ENCODE measurements around the gene TPRX1.
"Not testable (repeated sequence)": the region's sequence is repeated elsewhere in the genome, so short reads cannot be mapped to it uniquely, and the experiment has no call there.

The TPRX1 gene

DNA sequence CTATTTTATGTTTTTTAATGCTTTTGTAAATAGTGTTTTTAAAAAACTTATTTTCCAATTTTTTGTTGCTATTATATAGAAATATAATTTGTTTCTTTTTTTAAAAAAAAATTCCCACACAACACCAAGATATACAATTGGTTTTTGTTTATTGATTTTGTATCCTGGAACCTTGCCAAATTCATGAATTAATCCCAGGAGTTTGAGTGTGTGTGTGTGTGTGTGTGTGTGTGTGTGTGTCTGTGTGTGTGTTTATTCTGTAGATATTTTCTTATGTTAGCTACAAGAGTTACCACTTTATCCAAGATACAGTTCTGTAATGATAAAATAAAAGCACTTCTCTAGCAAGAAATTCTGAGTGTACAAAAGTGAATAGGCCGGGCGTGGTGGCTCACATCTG, 7.6 kb downstream of the TPRX1 start:
- Histone ChIP-seq H3K9me3 (no peaks in the 10 kb centered on the region), H3K36me3 (no peaks in the 10 kb centered on the region), H3K27me3 (no peaks in the 10 kb centered on the region; the same call in 1 of the 2 replicates), H3K4me3 (ENCODE audit: low read depth, low read length) (no peak overlapping the region), H3K4me1 (no peaks in the 10 kb centered on the region)
- TF ChIP-seq, protein P1, sequence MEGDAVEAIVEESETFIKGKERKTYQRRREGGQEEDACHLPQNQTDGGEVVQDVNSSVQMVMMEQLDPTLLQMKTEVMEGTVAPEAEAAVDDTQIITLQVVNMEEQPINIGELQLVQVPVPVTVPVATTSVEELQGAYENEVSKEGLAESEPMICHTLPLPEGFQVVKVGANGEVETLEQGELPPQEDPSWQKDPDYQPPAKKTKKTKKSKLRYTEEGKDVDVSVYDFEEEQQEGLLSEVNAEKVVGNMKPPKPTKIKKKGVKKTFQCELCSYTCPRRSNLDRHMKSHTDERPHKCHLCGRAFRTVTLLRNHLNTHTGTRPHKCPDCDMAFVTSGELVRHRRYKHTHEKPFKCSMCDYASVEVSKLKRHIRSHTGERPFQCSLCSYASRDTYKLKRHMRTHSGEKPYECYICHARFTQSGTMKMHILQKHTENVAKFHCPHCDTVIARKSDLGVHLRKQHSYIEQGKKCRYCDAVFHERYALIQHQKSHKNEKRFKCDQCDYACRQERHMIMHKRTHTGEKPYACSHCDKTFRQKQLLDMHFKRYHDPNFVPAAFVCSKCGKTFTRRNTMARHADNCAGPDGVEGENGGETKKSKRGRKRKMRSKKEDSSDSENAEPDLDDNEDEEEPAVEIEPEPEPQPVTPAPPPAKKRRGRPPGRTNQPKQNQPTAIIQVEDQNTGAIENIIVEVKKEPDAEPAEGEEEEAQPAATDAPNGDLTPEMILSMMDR (IDR thresholded peaks at IDR 0.05; ENCODE audit: low read depth, low read length), result no peak
- no peak for DNase-seq

DNA sequence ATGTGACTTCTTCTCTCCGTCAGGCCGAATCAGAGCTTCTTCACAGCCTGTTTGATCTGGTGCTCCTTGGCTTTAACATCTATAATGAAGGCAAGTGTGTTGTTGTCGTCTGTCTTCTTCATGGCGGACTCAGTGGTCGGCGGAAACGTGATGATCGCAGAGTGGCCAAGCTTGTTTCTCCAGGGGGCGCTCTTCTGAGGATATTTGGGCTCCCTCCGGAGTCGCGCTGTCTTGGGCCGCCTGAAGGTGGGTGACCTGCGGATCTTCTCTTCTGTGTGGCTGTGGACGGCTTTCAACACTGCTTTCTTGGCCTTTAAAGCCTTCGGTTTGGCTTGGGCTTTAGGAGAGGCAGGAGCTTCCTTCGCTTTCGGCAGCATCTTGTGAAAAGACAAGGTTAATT, 9.8 kb downstream of the TPRX1 start:
- H3K36me3 ChIP-seq, result no peaks in the 10 kb centered on the region
- DNase-seq, result no peak
- no peaks in the 10 kb centered on the region; the same call in 1 of the 2 replicates for H3K27me3 ChIP-seq
- no peak overlapping the region for H3K4me3 ChIP-seq (ENCODE audit: low read depth, low read length)
- H3K9me3 ChIP-seq, result no peaks in the 10 kb centered on the region
- TF ChIP-seq, protein P1 (IDR thresholded peaks at IDR 0.05; ENCODE audit: low read depth, low read length), result peak; percentile 20
- no peaks in the 10 kb centered on the region for H3K4me1 ChIP-seq

DNA sequence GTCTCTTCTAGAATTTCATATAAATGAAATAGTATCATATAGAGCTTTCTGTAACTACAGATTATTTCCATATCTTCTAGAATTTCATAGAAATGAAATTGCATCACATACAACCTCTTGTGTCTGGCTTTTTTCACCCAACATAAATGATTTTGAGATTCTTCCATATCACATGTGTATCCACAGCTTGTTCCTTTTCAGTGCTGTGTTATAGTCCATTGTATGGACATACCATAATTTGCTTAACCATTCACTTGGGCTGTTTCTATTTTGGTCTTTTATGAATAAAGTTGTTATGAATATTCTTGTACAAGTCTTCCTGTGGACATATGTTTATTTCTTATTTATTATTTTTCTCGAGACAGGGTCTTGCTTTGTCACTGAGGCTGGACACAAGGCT, 11.7 kb downstream of the TPRX1 start:
- H3K27me3 ChIP-seq, result no peaks in the 10 kb centered on the region
- H3K9me3 ChIP-seq, result no peaks in the 10 kb centered on the region
- H3K4me3 ChIP-seq (ENCODE audit: low read depth, low read length), result no peak overlapping the region
- DNase-seq, result no peak
- no peaks in the 10 kb centered on the region for H3K4me1 ChIP-seq
- no peaks in the 10 kb centered on the region for H3K36me3 ChIP-seq
- TF ChIP-seq, protein P1 (IDR thresholded peaks at IDR 0.05; ENCODE audit: low read depth, low read length), result no peak

DNA sequence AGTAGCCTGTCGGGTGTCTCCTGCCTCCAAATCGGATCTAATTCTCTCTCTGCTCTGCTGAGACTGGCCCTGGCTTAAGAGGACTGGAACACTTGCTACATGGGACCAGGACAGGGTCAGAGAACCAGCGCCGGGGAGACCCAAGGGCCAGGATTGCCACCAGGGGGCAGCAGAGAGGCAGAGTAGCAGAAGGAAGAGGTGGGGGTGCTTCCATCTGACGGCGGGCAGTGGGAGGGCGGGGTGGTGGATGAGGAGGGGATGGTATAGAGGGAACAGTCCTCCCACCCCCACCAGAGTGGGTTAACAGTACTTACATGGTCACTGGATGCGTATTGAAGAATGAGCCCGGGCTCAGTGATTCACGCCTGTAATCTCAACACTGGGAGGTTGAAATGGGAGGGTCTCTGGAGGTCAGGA, 13.9 kb downstream of the TPRX1 start:
- Histone ChIP-seq H3K27me3 (no peaks in the 10 kb centered on the region), H3K4me1 (no peaks in the 10 kb centered on the region), H3K9me3 (no peaks in the 10 kb centered on the region), H3K36me3 (no peaks in the 10 kb centered on the region), H3K4me3 (ENCODE audit: low read depth, low read length) (no peak overlapping the region)
- DNase-seq, result peak; percentile 90
- TF ChIP-seq, protein P1 (IDR thresholded peaks at IDR 0.05; ENCODE audit: low read depth, low read length), result peak; percentile 79

DNA sequence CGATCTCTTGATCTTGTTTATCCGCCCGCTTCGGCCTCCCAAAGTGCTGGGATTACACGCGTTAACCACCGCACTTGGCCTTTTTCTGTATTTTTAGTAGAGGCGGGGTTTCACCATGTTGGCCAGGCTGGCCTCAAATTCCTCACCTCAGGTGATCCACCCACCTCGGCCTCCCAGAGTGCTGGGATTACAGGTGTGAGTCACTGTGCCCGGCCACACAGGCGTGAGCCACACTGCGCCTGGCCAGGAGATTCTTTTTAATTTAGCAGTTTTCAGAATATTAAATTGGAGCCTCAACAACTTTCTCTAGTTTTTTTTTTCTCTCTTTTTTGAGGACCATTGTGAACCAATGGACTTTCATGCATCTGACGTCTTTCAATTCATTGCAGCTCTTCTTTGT, 14.5 kb downstream of the TPRX1 start:
- H3K36me3 ChIP-seq, result not testable (repeated sequence)

DNA sequence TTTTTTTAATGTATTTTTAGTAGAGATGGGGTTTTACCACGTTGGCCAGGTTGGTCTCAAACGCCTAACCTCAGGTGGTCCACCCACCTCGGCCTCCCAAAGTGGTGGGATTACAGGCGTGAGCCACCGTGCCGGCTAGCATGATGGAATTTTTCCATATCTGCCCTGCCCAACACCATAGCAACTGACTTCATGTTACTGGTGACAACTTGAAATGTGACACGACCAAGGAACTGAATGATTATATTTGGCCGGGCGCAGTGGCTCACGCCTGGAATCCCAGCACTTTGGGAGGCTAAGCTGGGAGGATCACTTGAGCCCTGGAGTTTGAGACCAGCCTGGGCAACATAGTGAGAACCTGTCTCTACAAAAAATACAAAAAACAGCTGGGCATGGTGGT, 17.0 kb downstream of the TPRX1 start:
- not testable (repeated sequence) for H3K36me3 ChIP-seq; DNase-seq; H3K27me3 ChIP-seq; H3K4me1 ChIP-seq; H3K4me3 ChIP-seq (ENCODE audit: low read depth, low read length); H3K9me3 ChIP-seq

More for the DNA sequence above, 14.5 kb downstream of the TPRX1 start:
- DNase-seq; H3K4me3 ChIP-seq (ENCODE audit: low read depth, low read length); H3K27me3 ChIP-seq; H3K9me3 ChIP-seq; H3K4me1 ChIP-seq: not testable (repeated sequence)

DNA sequence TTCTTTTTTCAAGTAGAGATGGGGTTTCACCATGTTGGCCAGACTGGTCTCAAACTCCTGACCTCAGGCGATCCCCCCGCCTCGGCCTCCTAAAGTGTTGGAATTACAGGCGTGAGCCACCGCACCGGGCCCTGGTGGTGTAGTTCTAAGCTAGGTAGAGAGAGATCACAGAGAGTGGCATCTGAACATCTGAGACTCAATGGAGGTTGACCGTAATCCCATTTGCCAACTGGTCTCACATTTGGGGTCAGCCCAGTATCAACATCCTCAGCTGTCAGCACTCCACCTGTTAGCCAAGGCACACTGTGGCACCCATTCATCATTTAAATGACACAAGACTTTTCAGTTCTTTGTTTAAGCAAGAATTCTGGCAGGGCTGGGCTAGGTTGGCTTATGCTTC, 17.8 kb downstream of the TPRX1 start:
- H3K27me3 ChIP-seq, result no peaks in the 10 kb centered on the region
- H3K9me3 ChIP-seq, result no peaks in the 10 kb centered on the region
- H3K4me3 ChIP-seq (ENCODE audit: low read depth, low read length), result no peak overlapping the region
- DNase-seq, result no peak
- no peaks in the 10 kb centered on the region for H3K4me1 ChIP-seq
- TF ChIP-seq, protein P1 (IDR thresholded peaks at IDR 0.05; ENCODE audit: low read depth, low read length), result no peak
- H3K36me3 ChIP-seq, result no peaks in the 10 kb centered on the region

All from BE2C (cell line).